ENCODE data around the gene TBXAS1. TPM values are rescaled to one million over a fixed set of nuclear protein-coding genes. Genes with fewer than 3 reads are reported as not detected.

TBXAS1 gene
- total RNA-seq, 4 donors from 2014 or later: 9.8 to 31.3 (median 13.5) TPM

GRCh38 chr7:140015471-140015970, 186.5 kb downstream of the TBXAS1 start:
- 84% methylated on average over 11 of the region's 11 CpGs for WGBS
- H3K36me3 ChIP-seq: peaks cover 0 to 4% (median 0%) of the 10 kb centered on the region in 4 donors
- H3K4me1 ChIP-seq: no peaks in the 10 kb centered on the region
- H3K4me3 ChIP-seq: no peak overlapping the region
- intact Hi-C loops (cut with DNase I): no loop called here
- DNase-seq (ENCODE audit: extremely low spot score): no peak
- H3K27ac ChIP-seq (replicated peaks in 1 of 4): no peak overlapping the region
- TF ChIP-seq CTCF (IDR thresholded peaks at IDR 0.05) (no peak), EP300 (IDR thresholded peaks at IDR 0.05) (no peak), POLR2A (IDR thresholded peaks at IDR 0.05; ENCODE audit: low read depth) (no peak), POLR2AphosphoS5 (IDR thresholded peaks at IDR 0.05) (no peak)
- H3K9me3 ChIP-seq: no peaks in the 10 kb centered on the region
- H3K27me3 ChIP-seq: peaks cover 0 to under 1% (median 0%) of the 10 kb centered on the region in 4 donors

DNA sequence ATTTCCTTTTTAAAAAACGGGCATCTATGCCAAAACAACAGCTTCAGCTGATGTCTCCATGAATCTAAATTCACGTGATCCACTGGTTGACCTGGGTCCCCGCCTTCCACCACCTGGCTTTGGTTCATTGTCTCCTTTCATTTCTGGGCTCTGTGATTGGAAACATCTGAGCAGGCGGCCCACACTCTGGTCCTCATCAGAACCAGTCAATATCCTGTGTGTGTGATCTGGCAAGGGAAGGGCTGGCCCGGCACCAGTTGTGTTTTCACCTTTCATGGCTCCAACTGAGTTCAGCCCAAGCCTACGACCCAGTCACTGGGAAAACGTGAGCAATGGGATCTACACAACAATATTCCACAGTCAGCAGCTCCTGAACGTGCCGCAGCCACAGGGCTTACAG, 187.5 kb downstream of the TBXAS1 start:
- intact Hi-C loops (cut with DNase I): no loop called here
- no peak overlapping the region for H3K27ac ChIP-seq (replicated peaks in 1 of 4)
- no peak overlapping the region for H3K4me3 ChIP-seq
- TF ChIP-seq CTCF (IDR thresholded peaks at IDR 0.05): no peak
- WGBS: 84% methylated on average over 9 of the region's 9 CpGs
- H3K27me3 ChIP-seq: no peaks in the 10 kb centered on the region
- peaks cover 0 to 4% (median 0%) of the 10 kb centered on the region in 4 donors for H3K36me3 ChIP-seq
- DNase-seq (ENCODE audit: extremely low spot score): no peak
- no peaks in the 10 kb centered on the region for H3K4me1 ChIP-seq
- no peaks in the 10 kb centered on the region for H3K9me3 ChIP-seq

DNA sequence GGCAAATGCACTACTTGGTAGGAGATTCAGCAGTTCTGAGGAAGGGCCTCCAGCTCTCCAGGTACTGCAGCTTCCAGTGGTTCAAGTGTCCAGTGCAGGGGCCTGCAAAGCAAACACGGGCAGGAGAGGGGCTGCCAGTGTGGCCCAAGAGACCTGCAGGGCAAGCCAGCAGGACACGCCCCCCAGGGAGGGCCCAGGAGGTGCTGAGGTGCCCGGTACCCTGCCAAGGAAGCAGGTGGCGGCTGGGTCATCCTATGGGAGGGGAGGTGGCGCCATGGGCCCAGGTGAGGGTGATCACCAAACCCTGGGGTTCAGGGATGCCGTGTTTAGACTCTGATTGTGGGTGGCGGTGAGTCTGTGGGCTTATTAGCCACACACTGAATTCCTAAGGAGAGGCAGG, 188.0 kb downstream of the TBXAS1 start:
- 90% methylated on average over 6 of the region's 7 CpGs for WGBS
- no peaks in the 10 kb centered on the region for H3K4me1 ChIP-seq
- no peak overlapping the region for H3K4me3 ChIP-seq
- no peaks in the 10 kb centered on the region for H3K9me3 ChIP-seq
- H3K27ac ChIP-seq (replicated peaks in 1 of 4): no peak overlapping the region
- DNase-seq (ENCODE audit: extremely low spot score): no peak
- intact Hi-C loops (cut with DNase I): no loop called here
- H3K27me3 ChIP-seq: no peaks in the 10 kb centered on the region
- no peak for TF ChIP-seq POLR2A (IDR thresholded peaks at IDR 0.05; ENCODE audit: low read depth)
- H3K36me3 ChIP-seq: peaks cover 0 to 4% (median under 1%) of the 10 kb centered on the region in 4 donors

DNA sequence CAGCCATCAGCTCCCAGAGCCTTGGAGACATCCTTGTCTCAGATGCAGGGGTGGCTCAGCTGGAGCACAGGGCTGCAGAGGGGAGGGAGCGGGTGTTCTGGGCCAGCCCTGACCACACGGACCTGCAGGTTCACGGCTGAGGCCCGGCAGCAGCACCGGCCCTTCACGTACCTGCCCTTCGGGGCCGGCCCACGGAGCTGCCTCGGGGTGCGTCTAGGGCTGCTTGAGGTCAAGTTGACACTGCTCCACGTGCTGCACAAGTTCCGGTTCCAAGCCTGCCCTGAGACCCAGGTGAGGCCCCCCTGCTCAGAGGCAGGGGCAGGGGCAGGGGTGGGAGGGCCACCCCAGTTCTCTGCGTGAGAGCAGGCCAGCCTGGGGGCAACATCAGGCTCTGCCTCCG, 188.5 kb downstream of the TBXAS1 start:
- intact Hi-C loops (cut with DNase I): no loop called here
- 80% methylated on average over 8 of the region's 15 CpGs for WGBS
- no peak overlapping the region for H3K4me3 ChIP-seq
- peaks cover 0 to 8% (median 4%) of the 10 kb centered on the region in 4 donors for H3K36me3 ChIP-seq
- DNase-seq (ENCODE audit: extremely low spot score): no peak
- H3K9me3 ChIP-seq: no peaks in the 10 kb centered on the region
- no peaks in the 10 kb centered on the region for H3K4me1 ChIP-seq
- no peaks in the 10 kb centered on the region for H3K27me3 ChIP-seq
- H3K27ac ChIP-seq (replicated peaks in 1 of 4): no peak overlapping the region
- TF ChIP-seq POLR2AphosphoS5 (IDR thresholded peaks at IDR 0.05) (no peak), POLR2A (IDR thresholded peaks at IDR 0.05; ENCODE audit: low read depth) (no peak), CTCF (IDR thresholded peaks at IDR 0.05) (no peak), EP300 (IDR thresholded peaks at IDR 0.05) (no peak)

- no peak for DNase-seq (ENCODE audit: extremely low spot score)
- Histone ChIP-seq H3K4me1 (no peaks in the 10 kb centered on the region), H3K27me3 (no peaks in the 10 kb centered on the region), H3K27ac (replicated peaks in 1 of 4) (no peak overlapping the region), H3K9me3 (no peaks in the 10 kb centered on the region), H3K36me3 (peaks cover 0 to 17% (median 12%) of the 10 kb centered on the region in 4 donors), H3K4me3 (no peak overlapping the region)
- intact Hi-C loops (cut with DNase I): no loop called here
- no peak for TF ChIP-seq EP300 (IDR thresholded peaks at IDR 0.05)
- no peak for TF ChIP-seq CTCF (IDR thresholded peaks at IDR 0.05)
- TF ChIP-seq POLR2A (IDR thresholded peaks at IDR 0.05; ENCODE audit: low read depth): no peak
- TF ChIP-seq POLR2AphosphoS5 (IDR thresholded peaks at IDR 0.05): no peak
- WGBS: 87% methylated on average over 7 of the region's 9 CpGs
Observed at GRCh38 chr7:140018125-140019043, 189.3 kb downstream of the TBXAS1 start.

Data from esophagus muscularis mucosa (tissue), 4 donors.